ENCODE data around the gene PRRT1B. TPM values are rescaled to one million over a fixed set of nuclear protein-coding genes. Genes with fewer than 3 reads are reported as not detected.

The PRRT1B gene
- polyA plus RNA-seq, 2 of the 4 experiments (the other 2 are of a cell fraction) = 0.79 to 0.80 TPM

- H3K27ac ChIP-seq = no peak overlapping the region
- FAIRE-seq (no peak), ATAC-seq (no peak), DNase-seq (ENCODE audit: low read depth in 1 of 2, low spot score in 1 of 2) (no peak)
- H3K4me3 ChIP-seq = no peak overlapping the region
- no peak overlapping the region for H3K4me2 ChIP-seq
- ChIA-PET CTCF (interaction anchor here (1.5 to 2.8 kb wide), 2 partner anchors 74 to 223 kb away, joined by 4 to 7 read pairs; no protein-coding TSS in a partner anchor), POLR2A (no interaction called here)
- no peaks in the 10 kb centered on the region for H3K9me3 ChIP-seq
- 93% methylated on average over 9 of the region's 9 CpGs for WGBS (ENCODE audit: missing lambda C conversion rate)
- H3K4me1 ChIP-seq = no peaks in the 10 kb centered on the region
- TF ChIP-seq HDAC2 (IDR thresholded peaks at IDR 0.05) = no peak
- TF ChIP-seq HOXB13 (CRISPR knock-in tag; IDR thresholded peaks at IDR 0.05; ENCODE audit: low read depth) = no peak
- no peak for TF ChIP-seq ZC3H11A (IDR thresholded peaks at IDR 0.05)
- no peak for TF ChIP-seq ATOH8 (CRISPR knock-in tag; IDR thresholded peaks at IDR 0.05; ENCODE audit: low read depth)
- no peak for TF ChIP-seq E2F6 (IDR thresholded peaks at IDR 0.05; ENCODE audit: borderline replicate concordance, low read depth)
- no peak for TF ChIP-seq POLR2A (IDR thresholded peaks at IDR 0.05; ENCODE audit: low read length)
- TF ChIP-seq NPAS2 (CRISPR knock-in tag; IDR thresholded peaks at IDR 0.05; ENCODE audit: borderline replicate concordance) = no peak
- no peak for TF ChIP-seq CBX8 (IDR thresholded peaks at IDR 0.05)
- no peak for TF ChIP-seq ELK1 (IDR thresholded peaks at IDR 0.05; ENCODE audit: low read depth, low read length)
- no peak for TF ChIP-seq SREBF2 (IDR thresholded peaks at IDR 0.05)
- TF ChIP-seq FOSL2 (IDR thresholded peaks at IDR 0.05) = no peak
- no peak for TF ChIP-seq FOSL2 (CRISPR knock-in tag; IDR thresholded peaks at IDR 0.05)
- no peak for TF ChIP-seq USF2 (IDR thresholded peaks at IDR 0.05)
Observed at GRCh38 chr9:131516930-131517329, 28.4 kb upstream of the PRRT1B start.

GRCh38 chr9:131517761-131518190 is 27.5 kb upstream of the PRRT1B start:
- CTCF ChIA-PET = interaction anchor here (1.5 to 2.8 kb wide), 3 partner anchors 11 to 223 kb away, joined by 4 to 7 read pairs (median 4); no protein-coding TSS in a partner anchor
- WGBS (ENCODE audit: missing lambda C conversion rate) = 97% methylated on average over 11 of the region's 11 CpGs
- FAIRE-seq = no peak
- Histone ChIP-seq H3K27ac (no peak overlapping the region), H3K4me2 (no peak overlapping the region), H3K9me3 (no peaks in the 10 kb centered on the region), H3K4me1 (no peaks in the 10 kb centered on the region), H3K4me3 (no peak overlapping the region)
- TF ChIP-seq FOSL2 (IDR thresholded peaks at IDR 0.05) = no peak
- no peak for TF ChIP-seq FOSL2 (CRISPR knock-in tag; IDR thresholded peaks at IDR 0.05)
- no peak for TF ChIP-seq RAD21 (conservative IDR thresholded peaks at IDR 0.05 in 1 of 2, IDR thresholded peaks at IDR 0.05 in 1 of 2)
- TF ChIP-seq EHF (CRISPR knock-in tag; IDR thresholded peaks at IDR 0.05) = no peak
- no peak for TF ChIP-seq FOXS1 (CRISPR knock-in tag; IDR thresholded peaks at IDR 0.05)
- no peak for TF ChIP-seq RFX5 (IDR thresholded peaks at IDR 0.05)
- no peak for TF ChIP-seq CBX2 (IDR thresholded peaks at IDR 0.05; ENCODE audit: borderline replicate concordance, low read depth)
- no peak for TF ChIP-seq EP300 (IDR thresholded peaks at IDR 0.05)
- TF ChIP-seq HOXA7 (CRISPR knock-in tag; IDR thresholded peaks at IDR 0.05) = no peak
- TF ChIP-seq NR3C1 (IDR thresholded peaks at IDR 0.05) = no peak
- TF ChIP-seq RCOR1 (IDR thresholded peaks at IDR 0.05; ENCODE audit: low read depth, low read length) = no peak
- TF ChIP-seq POLR2A (IDR thresholded peaks at IDR 0.05; ENCODE audit: low read length) = no peak
- TF ChIP-seq TFCP2L1 (CRISPR knock-in tag; IDR thresholded peaks at IDR 0.05) = no peak
- TF ChIP-seq NPAS2 (CRISPR knock-in tag; IDR thresholded peaks at IDR 0.05; ENCODE audit: borderline replicate concordance) = no peak
- TF ChIP-seq HMGXB4 (CRISPR knock-in tag; IDR thresholded peaks at IDR 0.05; ENCODE audit: borderline replicate concordance) = no peak
- TF ChIP-seq KDM5A (IDR thresholded peaks at IDR 0.05) = no peak
- no peak for DNase-seq (ENCODE audit: low read depth in 1 of 2, low spot score in 1 of 2)
- ATAC-seq = no peak
- POLR2A ChIA-PET = no interaction called here
